GM19463 (cell line): ENCODE data around the gene DNAJB8.

Experiments used
- ATAC-seq: cut with Tn5 transposase; IDR thresholded peaks from one replicate; pipeline ENCODE4 v1.9.1; 2021; ENCODE audit warnings: mild to moderate bottlenecking, moderate library complexity; ENCODE audit not compliant: unreplicated experiment

DNAJB8 gene

GRCh38 chr3:128484404-128485281 is 18.0 kb upstream of the DNAJB8 start:
- no peak for ATAC-seq

DNA sequence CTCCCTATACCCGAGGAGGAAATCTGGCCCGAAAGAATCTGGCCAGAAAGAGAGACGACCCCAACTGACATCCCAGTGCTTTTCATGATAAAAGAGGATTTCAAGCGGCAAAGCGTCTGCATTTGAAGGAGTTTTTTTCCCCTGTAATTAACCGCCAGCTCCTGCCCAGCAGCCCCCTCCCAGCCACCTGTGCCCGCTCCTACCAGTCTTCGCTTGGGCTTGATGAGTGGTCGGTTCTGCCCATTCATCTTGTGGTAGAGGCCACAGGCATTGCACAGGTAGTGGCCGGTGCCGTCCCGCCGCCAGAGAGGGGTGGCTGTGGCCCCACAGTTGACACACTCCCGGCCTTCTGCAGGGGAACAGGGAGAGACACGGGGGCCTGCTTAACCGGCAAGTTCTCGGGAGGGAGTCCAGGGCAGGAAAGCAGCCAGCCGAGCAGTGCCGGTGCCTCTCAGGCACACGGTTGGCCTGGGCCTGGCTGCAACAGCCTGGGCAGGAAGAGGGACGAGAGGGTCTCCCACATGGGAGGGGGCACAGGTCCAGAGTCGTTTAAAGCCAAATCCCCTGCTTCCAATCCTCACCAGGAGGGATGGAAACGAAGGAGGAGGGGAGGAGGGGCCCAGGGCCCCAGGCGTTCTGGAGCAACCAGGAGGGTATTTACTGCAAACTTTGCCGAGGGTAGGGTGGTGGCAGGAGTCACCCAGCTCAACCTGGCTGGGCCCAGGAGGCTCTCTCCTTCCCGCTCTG is 17.1 kb upstream of the DNAJB8 start:
- no peak for ATAC-seq

- ATAC-seq, result no peak
These were observed 16.3 kb upstream of the DNAJB8 start for GRCh38 chr3:128482666-128483656.

DNA sequence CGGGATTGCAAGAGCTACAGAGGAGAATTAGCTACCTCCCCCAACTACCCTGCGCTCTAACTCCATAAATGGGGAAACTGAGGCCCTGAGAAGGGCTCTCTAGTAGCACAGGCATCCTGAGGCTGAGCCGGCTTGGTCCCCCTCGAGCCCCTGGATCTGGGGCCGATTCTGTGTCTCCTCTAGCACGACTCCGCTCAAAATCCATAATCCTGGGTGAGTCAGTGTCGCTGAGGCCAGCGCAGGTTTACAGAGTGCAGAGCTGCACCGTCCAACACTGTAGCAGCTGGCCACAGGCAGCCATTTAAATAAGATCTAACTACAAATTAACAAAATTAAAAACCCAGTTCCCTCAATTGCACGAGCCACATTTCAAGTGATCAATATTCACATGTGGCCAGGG is 15.5 kb upstream of the DNAJB8 start:
- ATAC-seq, result no peak

GRCh38 chr3:128481438-128481942 is 14.8 kb upstream of the DNAJB8 start:
- ATAC-seq, result no peak

DNA sequence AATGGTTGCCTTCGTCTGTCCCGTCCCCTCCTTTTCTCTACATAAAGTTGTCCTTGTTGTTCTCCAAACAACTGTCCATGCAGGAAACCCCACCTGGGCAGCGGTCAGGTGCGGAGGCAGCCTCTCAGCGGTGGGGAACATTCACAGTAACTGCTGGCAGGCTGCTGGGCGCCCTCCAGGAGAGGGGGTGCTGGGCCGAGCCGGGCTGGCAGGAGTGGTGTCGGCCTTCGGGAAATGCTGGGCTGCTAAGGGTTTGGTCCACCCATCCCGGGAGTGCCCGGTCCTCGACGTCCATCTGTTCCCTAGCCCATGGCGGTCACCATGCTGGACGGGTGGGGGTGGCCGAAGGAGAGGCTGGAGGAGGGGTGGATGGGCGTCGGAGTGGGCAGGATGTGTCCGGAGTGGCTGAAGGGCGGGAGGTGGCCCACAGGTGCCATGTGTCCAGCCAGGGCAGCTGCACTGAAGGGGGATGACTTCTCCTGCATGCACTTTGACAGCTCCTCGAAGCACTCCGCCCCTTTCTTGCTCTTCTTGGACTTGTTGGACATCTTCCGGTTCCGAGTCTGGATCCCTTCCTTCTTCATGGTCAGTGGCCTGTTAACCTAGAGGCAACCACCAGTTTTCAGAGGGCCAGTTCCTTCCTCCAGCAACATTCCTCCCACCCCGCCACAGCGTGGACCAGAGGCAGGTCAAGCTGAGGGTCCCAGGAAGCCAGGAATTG is 14.2 kb upstream of the DNAJB8 start:
- no peak for ATAC-seq

DNA sequence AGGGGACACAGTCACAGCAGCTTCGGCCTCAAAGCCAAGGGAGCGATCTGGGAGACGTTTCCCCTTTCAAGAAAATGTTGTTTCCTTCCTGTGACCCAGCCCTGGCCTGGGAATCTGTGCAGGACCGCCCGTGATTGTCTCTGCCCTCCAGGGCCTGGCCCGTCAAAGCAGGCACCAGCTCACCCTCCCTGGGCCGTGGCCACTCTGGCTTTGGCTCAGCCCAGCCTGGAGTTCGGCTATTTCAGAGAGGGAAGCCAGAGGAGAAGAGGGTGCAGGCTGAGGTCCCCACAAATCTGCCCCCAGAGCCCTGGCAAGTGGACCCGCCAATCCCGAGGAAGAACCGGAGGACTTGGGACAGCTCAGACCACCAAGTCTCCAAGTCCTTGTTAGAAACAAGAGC is 13.6 kb upstream of the DNAJB8 start:
- no peak for ATAC-seq

DNA sequence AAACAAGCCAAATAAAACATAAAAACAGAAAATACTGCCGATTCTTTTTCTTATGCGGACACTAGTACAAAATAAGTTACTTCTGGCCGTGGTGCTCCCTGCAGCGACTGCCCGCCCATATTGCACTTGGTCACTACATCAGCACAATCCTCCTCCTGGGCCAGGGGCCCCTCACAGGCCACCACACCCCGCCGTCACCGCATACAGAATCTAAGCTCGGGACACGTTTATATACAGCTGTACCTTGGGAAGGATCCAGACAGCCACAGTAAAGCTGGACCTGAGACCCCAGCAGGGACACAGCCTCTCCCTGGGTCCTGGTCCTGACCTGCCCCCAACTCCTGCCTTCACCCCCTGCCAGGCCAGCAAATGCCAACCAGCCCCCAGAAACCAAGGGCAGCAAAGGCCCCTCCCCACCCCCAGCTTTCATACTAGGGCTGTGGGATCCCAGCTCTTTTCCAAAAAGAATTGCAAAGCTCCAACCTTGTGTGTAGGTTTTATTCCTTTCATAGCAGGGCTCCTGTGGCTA is 12.9 kb upstream of the DNAJB8 start:
- no peak for ATAC-seq

DNA sequence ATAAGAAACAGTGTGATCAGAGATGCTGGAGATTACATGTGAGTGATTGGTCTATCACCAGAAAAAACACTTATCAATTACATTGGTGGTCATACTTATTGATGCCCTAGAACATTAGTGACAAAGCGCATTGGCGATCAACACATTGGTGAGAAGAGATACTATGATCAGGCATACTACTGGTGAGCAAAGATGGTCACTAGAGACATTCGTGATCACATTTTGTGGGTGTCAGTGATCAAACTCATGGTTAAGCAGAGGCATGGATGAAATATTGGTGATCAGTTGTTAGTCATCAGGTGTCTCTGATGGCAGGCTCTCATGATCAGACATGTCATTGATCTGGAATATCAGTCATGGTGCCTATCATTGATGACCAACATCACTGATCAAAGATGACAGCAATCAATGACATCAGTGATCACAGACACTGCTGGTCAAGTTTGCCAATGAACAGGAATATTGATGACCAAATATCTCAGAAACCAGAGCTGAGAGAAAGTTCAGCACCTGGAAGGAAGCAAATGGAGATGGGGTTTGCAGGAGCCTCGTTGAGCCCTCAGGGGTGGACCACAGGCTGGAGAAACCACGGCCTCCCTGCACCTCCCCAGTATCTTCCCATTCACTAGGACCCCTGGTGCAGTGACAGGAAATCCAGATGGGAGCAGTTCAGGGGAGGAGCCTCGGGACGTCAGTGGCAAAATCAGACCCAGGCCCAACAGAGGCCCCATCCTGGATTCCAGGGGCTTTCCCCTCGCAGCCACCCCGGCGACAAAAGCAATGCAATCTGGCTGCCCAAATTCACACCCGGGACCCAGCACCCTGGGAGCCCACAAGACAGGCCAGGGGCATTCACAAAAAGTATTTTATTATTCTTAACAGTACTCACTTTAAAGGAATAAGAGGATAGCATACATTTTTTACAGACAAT is 12.2 kb upstream of the DNAJB8 start:
- ATAC-seq, result no peak

DNA sequence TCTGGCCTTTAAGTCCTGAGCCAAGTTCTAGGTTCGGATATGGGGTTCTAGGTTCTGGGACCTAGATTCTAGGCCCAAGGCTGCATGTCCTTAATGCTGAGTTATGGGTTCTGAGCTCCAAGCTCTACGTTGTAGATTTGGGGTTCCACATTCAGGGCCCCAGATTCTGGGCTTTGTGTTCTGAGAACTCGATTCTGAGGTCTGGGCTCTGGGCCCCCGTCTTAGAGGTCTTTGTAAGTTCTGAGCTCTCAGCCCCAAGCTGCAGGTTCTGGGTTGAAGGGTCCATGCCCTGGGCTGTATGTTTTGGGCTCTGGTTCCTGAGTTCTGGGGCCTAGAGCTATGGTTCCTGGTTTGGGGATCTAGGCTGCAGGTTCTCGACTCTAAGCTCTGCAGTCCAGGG is 10.0 kb upstream of the DNAJB8 start:
- no peak for ATAC-seq

GRCh38 chr3:128475355-128475754 is 8.7 kb upstream of the DNAJB8 start:
- ATAC-seq, result no peak

- no peak for ATAC-seq
These were observed 7.0 kb upstream of the DNAJB8 start for GRCh38 chr3:128473737-128474136.

- no peak for ATAC-seq
These were observed 6.5 kb upstream of the DNAJB8 start for GRCh38 chr3:128473180-128473519.

GRCh38 chr3:128472449-128473179 is 5.9 kb upstream of the DNAJB8 start:
- ATAC-seq, result no peak

DNA sequence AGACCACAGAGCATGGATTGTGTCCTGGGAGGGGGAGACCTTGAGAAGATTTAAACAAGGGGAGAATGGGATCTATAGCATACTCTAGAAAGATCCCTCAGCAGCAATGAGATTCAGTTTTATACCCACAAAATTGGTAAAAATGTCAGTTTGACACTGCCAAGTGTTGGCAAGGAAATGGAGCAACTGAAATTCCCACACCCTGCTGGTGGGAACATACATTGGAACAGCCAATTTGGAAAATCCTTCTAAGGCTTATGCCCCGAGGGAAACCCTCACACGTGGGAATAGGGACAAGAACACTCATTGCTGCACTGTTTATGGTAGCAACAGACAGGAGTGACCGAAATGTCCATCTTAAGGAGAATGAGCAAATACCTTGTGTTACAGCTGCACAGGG is 5.0 kb upstream of the DNAJB8 start:
- no peak for ATAC-seq

GRCh38 chr3:128471110-128471509 is 4.4 kb upstream of the DNAJB8 start:
- ATAC-seq, result no peak

- ATAC-seq, result no peak
These were observed 3.6 kb upstream of the DNAJB8 start for GRCh38 chr3:128470134-128470899.

DNA sequence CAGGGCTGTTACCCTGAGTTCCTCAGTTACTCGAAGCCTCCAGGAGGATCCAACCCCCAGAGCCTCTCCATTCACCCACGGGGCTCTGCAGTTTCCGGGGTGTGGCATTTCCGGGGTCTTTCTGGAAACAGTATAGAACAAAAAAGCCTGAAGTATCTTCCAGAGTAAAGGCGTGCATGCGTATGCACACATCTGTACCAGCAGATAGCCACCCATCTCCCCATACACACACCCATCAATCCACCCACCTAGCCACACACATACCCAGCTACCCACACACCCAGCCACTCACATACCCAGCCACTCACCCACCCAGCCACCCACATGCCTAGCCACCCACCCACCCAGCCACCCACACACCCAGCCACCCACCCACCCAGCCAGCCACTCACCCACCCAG is 2.9 kb upstream of the DNAJB8 start:
- no peak for ATAC-seq
